ENCODE data around the gene XRCC3.

XRCC3 gene

GRCh38 chr14:103738701-103739451 is 23.6 kb upstream of the XRCC3 start:
- no peak for DNase-seq (ENCODE audit: low read depth in 2 of 3, low spot score in 1 of 3)

DNA sequence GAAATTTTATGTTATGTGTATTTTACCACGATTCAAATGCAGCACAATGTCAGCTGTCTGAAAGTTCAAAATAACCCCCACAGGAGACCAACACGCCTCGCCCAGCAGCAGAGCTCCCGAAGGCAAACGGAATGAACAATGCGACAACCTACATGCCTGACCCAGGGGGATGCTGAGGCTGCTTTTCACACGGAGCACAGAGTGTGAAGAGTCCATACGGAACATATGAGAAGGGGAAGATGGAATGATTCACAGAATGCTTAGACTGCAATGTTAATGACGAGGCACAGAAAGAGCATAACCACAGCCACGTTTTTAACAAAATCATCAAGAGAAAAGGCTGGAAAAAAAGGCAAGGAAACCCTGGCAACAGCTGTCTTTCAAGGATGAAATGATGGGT is 22.9 kb upstream of the XRCC3 start:
- DNase-seq (ENCODE audit: low read depth in 2 of 3, low spot score in 1 of 3), result no peak

DNA sequence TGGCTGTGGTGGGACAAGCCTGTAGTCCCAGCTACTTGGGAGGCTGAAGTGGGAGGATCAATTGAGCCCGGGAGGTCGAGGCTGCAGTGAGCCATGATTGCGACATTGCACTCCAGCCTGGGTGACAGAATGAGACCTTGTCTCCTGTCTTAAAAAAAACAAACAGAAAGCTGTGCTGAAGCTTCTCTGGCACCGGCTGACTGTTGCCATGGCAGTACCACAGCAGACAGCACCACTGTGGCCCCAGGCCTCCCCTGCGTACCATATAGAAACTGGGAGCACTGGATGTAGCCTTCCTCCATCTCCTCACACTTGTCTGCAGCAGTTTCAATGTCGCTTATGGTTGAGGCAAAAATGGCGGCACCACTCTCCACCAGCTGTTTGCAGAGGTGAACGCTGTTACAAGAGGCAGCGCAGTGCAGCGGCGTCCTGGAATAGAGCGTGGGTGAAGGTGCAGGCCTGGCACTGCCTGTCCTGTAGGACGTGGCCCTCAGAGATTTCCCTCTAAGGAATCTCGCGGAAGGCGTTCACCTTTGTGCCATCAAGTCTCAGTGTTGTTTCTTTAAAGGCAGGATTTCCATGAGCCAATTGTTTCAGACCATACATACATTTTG is 22.3 kb upstream of the XRCC3 start:
- DNase-seq (ENCODE audit: low read depth in 2 of 3, low spot score in 1 of 3), result no peak

GRCh38 chr14:103736546-103737431 is 21.5 kb upstream of the XRCC3 start:
- DNase-seq (ENCODE audit: low read depth in 2 of 3, low spot score in 1 of 3), result no peak

GRCh38 chr14:103735815-103736545 is 20.7 kb upstream of the XRCC3 start:
- DNase-seq (ENCODE audit: low read depth in 2 of 3, low spot score in 1 of 3), result no peak

- no peak for DNase-seq (ENCODE audit: low read depth in 2 of 3, low spot score in 1 of 3)
Measured at GRCh38 chr14:103735439-103735814, 20.2 kb upstream of the XRCC3 start.

GRCh38 chr14:103735022-103735421 is 19.8 kb upstream of the XRCC3 start:
- DNase-seq (ENCODE audit: low read depth in 2 of 3, low spot score in 1 of 3), result no peak

DNA sequence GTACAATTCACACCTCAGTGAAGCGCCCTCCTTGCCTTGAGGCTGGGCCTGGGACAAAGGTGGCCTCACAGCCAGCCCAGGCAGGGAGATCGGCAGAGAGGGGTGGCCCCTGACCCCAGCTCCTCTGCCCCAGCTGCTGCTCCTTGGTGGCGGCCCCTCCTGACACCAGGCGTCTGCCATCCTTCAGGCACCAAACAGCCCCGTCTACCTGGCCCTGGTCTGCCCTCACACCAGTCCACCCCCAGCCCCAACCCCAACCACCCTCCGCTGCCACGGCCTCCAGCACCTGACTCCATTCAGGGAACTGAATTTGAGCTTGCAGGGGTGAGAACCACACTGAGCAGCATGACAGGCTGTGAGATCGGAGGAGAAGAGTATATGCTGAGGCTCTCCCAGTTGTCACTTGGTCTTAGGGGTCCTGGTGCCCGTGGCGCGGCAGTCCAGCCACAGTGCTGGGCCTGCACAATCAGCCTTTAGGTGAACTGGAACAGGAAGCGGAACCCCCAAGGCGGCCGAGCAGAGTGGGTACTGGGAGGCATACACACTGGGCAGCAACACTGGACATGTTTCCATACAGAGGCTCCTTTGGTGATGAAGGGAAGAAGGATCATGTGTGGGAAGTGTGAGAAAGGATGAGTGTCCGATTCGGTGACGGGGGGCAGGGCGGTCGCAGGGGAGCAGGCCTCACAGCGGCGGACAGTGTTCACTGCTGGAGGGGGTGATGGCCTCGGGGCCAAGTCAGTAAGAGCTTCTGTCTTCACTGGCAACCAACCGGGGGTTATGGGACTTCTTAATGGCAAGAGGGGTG is 19.0 kb upstream of the XRCC3 start:
- DNase-seq (ENCODE audit: low read depth in 2 of 3, low spot score in 1 of 3), result no peak

DNA sequence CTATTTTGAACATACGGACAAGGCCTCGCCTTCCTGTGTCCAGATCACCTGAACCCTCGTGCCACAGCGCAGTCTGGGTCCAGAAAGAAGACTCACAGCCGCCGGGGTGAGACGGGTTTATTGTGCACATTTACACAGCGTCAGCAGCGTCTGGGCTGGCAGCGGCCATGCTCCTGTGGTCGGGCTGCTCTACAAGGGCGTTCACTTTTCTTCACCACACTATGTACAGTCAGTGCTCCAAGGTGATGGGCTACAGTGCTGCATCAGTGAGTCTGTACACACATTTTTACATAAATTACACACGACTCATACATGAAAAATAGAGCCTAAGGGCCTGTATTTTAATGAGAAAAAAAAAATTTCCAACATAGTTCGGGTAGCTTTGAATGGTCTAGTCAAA is 18.4 kb upstream of the XRCC3 start:
- DNase-seq (ENCODE audit: low read depth in 2 of 3, low spot score in 1 of 3), result no peak

DNA sequence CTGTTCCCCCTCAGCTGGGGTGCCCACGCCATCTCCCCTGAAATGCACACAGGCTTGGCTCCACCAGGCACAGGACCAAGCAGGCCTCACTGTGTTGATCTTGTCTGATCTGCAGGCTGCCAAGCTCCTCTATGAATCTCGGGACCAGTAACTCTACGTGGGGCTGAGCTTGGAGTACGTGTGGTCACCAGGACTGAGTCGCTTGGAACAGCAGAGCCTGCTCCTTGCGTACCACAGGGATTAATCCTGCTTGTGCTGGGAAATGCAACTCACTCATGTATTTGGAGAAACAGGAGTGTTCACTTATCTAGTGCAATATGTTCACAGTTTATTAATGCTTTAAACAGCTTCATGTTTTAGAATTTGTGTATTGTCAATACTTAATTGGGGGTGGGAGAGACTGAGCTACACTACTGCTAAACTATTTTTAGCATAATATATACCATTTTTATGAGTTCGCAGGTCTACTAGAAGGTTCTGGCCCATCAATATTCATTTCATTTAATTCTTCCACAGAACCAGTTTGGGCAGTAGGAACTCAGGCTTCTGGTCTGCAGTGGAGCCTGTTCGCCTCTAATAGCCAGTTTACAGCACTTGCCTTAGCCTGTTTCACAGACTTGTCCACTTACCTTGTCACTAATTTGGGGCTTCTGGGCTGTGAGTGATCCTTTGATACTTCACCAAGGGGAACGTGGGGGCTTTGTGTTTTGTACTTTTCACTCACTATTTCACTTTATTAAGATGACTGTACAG is 17.8 kb upstream of the XRCC3 start:
- DNase-seq (ENCODE audit: low read depth in 2 of 3, low spot score in 1 of 3), result no peak

GRCh38 chr14:103731916-103732867 is 16.9 kb upstream of the XRCC3 start:
- DNase-seq (ENCODE audit: low read depth in 2 of 3, low spot score in 1 of 3), result no peak

- no peak for DNase-seq (ENCODE audit: low read depth in 2 of 3, low spot score in 1 of 3)
Measured at GRCh38 chr14:103731481-103731880, 16.2 kb upstream of the XRCC3 start.

DNA sequence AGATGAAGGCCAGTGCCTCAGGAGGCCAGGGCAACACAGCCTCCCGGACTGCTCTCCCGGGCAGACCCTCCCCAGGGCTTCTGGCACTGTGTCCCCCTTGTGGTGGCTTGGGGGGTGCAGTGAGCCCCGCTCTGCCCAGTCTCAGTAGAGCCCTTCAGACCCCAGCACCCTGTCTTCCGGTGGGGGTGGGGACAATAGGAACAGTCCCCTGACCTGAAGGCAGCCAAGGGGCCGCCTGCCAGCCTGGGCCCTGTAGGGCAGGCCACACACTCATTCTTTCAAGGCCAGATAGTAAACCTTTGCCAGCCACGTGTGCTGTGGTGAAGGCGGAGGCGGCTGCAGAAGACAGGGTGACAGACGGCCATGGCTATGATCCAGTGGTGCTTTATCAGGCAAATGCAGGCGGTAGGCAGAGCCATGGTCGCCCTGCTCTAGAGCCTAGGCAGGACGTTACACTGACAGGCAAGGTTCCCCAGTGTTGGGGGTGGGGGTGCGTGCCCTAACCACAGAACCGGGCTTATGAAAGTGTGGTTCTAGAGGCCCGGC is 15.3 kb upstream of the XRCC3 start:
- no peak for DNase-seq (ENCODE audit: low read depth in 2 of 3, low spot score in 1 of 3)

GRCh38 chr14:103729496-103730448 is 14.5 kb upstream of the XRCC3 start:
- DNase-seq (ENCODE audit: low read depth in 2 of 3, low spot score in 1 of 3), result no peak

DNA sequence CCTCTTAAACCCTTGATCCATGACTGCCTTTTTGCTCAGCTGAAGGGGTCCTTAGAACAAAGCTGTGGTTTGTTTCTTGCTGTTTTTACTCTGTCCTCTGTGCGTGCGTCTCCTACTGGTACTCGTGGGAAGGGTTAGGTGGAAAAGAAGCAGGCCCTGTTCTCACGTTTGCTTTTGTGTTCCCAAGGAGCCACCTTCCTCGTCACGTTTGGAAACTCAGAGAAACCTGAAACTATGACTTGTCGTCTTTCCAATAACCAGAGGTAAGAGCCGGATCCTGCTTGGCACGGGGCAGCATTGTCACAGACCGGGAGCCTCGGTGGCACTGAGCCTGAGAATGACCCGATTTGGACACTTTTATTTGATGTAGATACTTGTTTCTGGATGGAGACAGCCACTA is 13.5 kb upstream of the XRCC3 start:
- DNase-seq (ENCODE audit: low read depth in 2 of 3, low spot score in 1 of 3), result no peak

- DNase-seq (ENCODE audit: low read depth in 2 of 3, low spot score in 1 of 3), result no peak
Measured at GRCh38 chr14:103728141-103728540, 12.9 kb upstream of the XRCC3 start.

DNA sequence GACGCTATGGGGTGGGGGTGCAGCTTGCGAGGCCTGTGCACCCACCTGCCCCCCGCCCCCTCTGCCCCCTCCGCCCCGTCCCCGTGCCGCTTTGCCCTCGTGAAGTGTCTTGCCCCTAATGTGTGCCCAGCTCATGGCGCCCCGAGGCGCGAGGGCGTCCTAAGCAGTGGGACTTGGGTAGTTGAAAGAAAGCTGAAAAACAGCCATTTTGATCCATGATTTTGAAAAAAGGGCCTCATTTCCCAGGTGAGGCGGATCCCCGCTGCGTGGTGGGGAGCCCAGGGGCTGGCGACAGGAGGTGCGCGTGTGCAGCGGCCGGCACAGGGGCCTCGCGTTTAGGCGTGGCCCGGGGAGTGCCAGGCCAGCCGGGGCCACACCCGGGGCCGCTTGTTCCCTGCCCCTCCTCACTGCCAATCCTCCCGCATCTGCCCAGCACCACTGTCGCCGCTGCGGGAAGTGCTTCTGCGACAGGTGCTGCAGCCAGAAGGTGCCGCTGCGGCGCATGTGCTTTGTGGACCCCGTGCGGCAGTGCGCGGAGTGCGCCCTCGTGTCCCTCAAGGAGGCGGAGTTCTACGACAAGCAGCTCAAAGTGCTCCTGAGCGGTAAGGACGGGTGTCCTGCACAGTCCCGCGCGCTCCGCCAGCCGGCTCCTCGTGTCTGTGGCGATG is 12.2 kb upstream of the XRCC3 start:
- no peak for DNase-seq (ENCODE audit: low read depth in 2 of 3, low spot score in 1 of 3)

All from stimulated activated CD4-positive, alpha-beta T cell treated with anti-CD3 and anti-CD28 coated beads, Interleukin-12 subunit alpha, Interleukin-12 subunit beta, amount 100 ng/mL, for 48 hours (primary cell).